A549 (cell line): ENCODE data around the gene CRACR2B. TPM values are rescaled to one million over a fixed set of nuclear protein-coding genes. Genes with fewer than 3 reads are reported as not detected.

Experiments used
- ATAC-seq, 2 experiments: fragments of 200-7000 bp in 1 of 2; fragments of >200 bp in 1 of 2; cut with Nextera tagmentation in 1 of 2; cut with Tn5 transposase in 1 of 2; 3 replicates each; pipeline versions ENCODE4 v1.8.0 to v1.9.1; 2018 to 2020; ENCODE audit warnings: mild to moderate bottlenecking in 1 of 2, moderate library complexity in 1 of 2
- CTCF ChIA-PET: fragments of 300-600 bp; sonication (Branson Sonifier 250); formaldehyde crosslinking; extraction: SDS; loops from one replicate; lab custom pipeline; 2021; ENCODE audit warnings: antibody characterized with exemption, inconsistent platforms; lab: Yijun Ruan, JAX
- POLR2A ChIA-PET: fragments of 350-600 bp; formaldehyde crosslinking; extraction: SDS; loops from one replicate; lab custom pipeline; 2021; ENCODE audit warnings: antibody characterized with exemption, inconsistent platforms; lab: Yijun Ruan, JAX
- DNase-seq, 2 experiments: peaks; one replicate each; pipeline versions ENCODE4 v3.0.0 to v3.0.0-alpha.2; 2011 to 2016; ENCODE audit warnings: low read depth in 1 of 2, low spot score in 1 of 2
- FAIRE-seq: peaks from 2 replicates; lab custom pipeline; 2011; peaks lifted over from hg19 to GRCh38; lab: Jason Lieb, UNC
- H3K27ac ChIP-seq, 2 experiments: fragments of >200 bp; sonication (Bioruptor Twin); formaldehyde crosslinking; 3 replicates each; pipeline ENCODE4 v1.5.1; 2016 to 2017
- H3K4me1 ChIP-seq: fragments of >200 bp; sonication (Bioruptor Twin); formaldehyde crosslinking; 3 replicates; pipeline ENCODE4 v1.6.1; 2016
- H3K4me2 ChIP-seq: fragments of >200 bp; sonication (Bioruptor Twin); formaldehyde crosslinking; 3 replicates; pipeline ENCODE4 v1.6.1; 2016
- H3K4me3 ChIP-seq: fragments of >200 bp; sonication (Bioruptor Twin); formaldehyde crosslinking; 3 replicates; pipeline ENCODE4 v1.5.1; 2016
- H3K9me3 ChIP-seq: fragments of >200 bp; sonication (Bioruptor Twin); formaldehyde crosslinking; 3 replicates; pipeline ENCODE4 v1.6.1; 2016
- BHLHE40 ChIP-seq: IDR thresholded peaks from 2 replicates; pipeline ENCODE4 v1.6.1; 2012; ENCODE audit warnings: low read depth, low read length, inconsistent platforms
- EHMT2 ChIP-seq: fragments of 200-600 bp; sonication (generic); IDR thresholded peaks from 2 replicates; pipeline ENCODE4 v1.6.1; 2016; ENCODE audit warnings: antibody characterized with exemption, low read depth, mild to moderate bottlenecking, moderate library complexity
- JUN ChIP-seq, 2 experiments: fragments of >200 bp; sonication (Bioruptor Twin); formaldehyde crosslinking; IDR thresholded peaks; 2 replicates in 1 of 2; 3 replicates in 1 of 2; pipeline ENCODE4 v1.6.1; 2016 to 2017
- POLR2AphosphoS2 ChIP-seq: conservative IDR thresholded peaks from 2 replicates; pipeline ENCODE4 v1.6.1; 2012; ENCODE audit warnings: low read length, improper control_type of control experiment, inconsistent platforms
- TFCP2L1 ChIP-seq: fragments of 250-450 bp; sonication (Bioruptor Pico); IDR thresholded peaks from 2 replicates; pipeline ENCODE4 v1.5.0; 2021; ENCODE audit warnings: mild to moderate bottlenecking
- TP53 ChIP-seq: fragments of 250-450 bp; sonication (Bioruptor Pico); IDR thresholded peaks from 2 replicates; pipeline ENCODE4 v1.5.0; 2021; ENCODE audit warnings: mild to moderate bottlenecking, moderate library complexity
- ZC3H11A ChIP-seq: fragments of 450-650 bp; IDR thresholded peaks from 2 replicates; pipeline ENCODE4 v1.6.1; 2014; ENCODE audit warnings: antibody characterized with exemption, mild to moderate bottlenecking
- ZFP36 ChIP-seq: fragments of 450-650 bp; IDR thresholded peaks from 2 replicates; pipeline ENCODE4 v1.6.1; 2014; ENCODE audit warnings: borderline replicate concordance; ENCODE audit not compliant: partially characterized antibody
- WGBS: methylation state at CpG from one replicate; pipeline ENCODE4 v1.1.6; 2017; ENCODE audit errors: missing lambda C conversion rate; 5-methylcytosine and 5-hydroxymethylcytosine counted together
- polyA plus RNA-seq, 4 experiments: library from polyadenylated mRNA; depleted of rRNA in 3 of 4; stranded (reverse); fragments of >200 nt; fragmentation: RNase III in 1 of 4; extraction: RNeasy Plus Mini Kit Qiagen cat#74134 plus additional on column Dnase treatment in 1 of 4; gene quantifications; 2 replicates in 3 of 4; 3 replicates in 1 of 4; pipeline ENCODE4 v1.2.3, GENCODE V29; 2011 to 2017
- TF ChIP-seq, protein P1 (sequence below): IDR thresholded peaks from 2 replicates; pipeline ENCODE4 v1.6.1; 2012
- TF ChIP-seq, protein P2 (sequence below): fragments of 250-450 bp; sonication (Bioruptor Pico); IDR thresholded peaks from 2 replicates; pipeline ENCODE4 v1.5.0; 2020; ENCODE audit warnings: low read depth, mild to moderate bottlenecking, moderate library complexity
- TF ChIP-seq, protein P3 (sequence below): fragments of 200-600 bp; sonication (generic); IDR thresholded peaks from 2 replicates; pipeline ENCODE4 v1.6.1; 2016; ENCODE audit warnings: antibody characterized with exemption, mild to moderate bottlenecking, moderate library complexity

Gene CRACR2B
- polyA plus RNA-seq, 2 of the 4 experiments (the other 2 are of a cell fraction) = 1.2 to 3.0 TPM

DNA sequence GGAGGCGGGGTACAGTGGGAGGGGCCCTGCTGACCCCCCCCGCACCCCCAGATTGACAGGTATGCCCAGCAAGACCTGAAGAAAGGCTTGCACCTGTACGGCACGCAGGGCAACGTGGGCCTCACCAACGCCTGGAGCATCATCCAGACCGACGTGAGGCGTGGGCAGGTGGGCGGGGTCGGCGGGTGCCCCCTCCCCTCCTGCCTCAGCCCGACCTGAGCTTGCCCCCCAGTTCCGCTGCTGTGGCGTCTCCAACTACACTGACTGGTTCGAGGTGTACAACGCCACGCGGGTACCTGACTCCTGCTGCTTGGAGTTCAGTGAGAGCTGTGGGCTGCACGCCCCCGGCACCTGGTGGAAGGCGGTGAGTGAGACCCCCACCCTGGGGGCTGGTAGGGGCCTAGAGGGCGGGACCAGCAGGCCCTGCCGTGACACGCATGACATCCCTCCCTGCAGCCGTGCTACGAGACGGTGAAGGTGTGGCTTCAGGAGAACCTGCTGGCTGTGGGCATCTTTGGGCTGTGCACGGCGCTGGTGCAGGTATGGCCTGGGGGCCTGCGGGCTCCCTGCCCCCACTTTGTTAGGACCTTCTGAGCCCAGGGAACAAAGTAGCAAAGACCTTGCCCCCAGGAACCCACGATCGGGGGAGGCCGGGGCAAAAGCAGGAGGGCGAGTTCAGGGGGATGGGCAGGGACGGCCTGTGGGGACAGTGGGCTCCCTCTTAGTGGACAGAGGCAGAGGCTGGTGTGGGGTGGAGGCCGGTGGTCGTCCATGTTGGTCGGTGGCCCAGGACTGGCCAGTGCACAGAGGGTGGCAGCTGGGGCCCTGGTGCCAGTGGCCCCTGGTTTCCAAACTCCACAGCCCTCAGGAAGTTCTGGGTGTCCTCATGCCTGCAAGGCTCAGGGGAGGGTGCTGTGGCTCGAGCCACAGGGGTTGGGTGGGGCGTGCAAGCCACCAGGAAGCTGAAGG is 38.0 kb downstream of the CRACR2B start:
- H3K9me3 ChIP-seq = no peaks in the 10 kb centered on the region
- ChIA-PET CTCF (interaction anchor here (0.8 to 5.2 kb wide), 5 partner anchors 8 to 185 kb away, joined by 3 to 25 read pairs (median 10); partner anchors contain the start of gene AP2A2), POLR2A (no interaction called here)
- TF ChIP-seq, protein P1, sequence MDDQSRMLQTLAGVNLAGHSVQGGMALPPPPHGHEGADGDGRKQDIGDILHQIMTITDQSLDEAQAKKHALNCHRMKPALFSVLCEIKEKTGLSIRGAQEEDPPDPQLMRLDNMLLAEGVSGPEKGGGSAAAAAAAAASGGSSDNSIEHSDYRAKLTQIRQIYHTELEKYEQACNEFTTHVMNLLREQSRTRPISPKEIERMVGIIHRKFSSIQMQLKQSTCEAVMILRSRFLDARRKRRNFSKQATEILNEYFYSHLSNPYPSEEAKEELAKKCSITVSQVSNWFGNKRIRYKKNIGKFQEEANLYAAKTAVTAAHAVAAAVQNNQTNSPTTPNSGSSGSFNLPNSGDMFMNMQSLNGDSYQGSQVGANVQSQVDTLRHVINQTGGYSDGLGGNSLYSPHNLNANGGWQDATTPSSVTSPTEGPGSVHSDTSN = peak; percentile 17; the same call in 1 of the 2 replicates
- TF ChIP-seq JUN (IDR thresholded peaks at IDR 0.05) = peak in 1 of 2 experiments; percentile 18; a peak in 1 of 5 replicates
- TF ChIP-seq EHMT2 = no peak
- ATAC-seq (peak in 1 of 2 experiments; percentile 0; a peak in 1 of 6 replicates), DNase-seq (no peak), FAIRE-seq (no peak)
- no peak overlapping the region for H3K4me2 ChIP-seq
- peaks cover 38% of the 10 kb centered on the region; the same call in 2 of the 3 replicates for H3K4me1 ChIP-seq
- no peak overlapping the region for H3K4me3 ChIP-seq
- H3K27ac ChIP-seq = peak overlapping the region in 1 of 2 experiments; percentile 24; a peak in 1 of 6 replicates
- WGBS = 75% methylated on average over 26 of the region's 41 CpGs

DNA sequence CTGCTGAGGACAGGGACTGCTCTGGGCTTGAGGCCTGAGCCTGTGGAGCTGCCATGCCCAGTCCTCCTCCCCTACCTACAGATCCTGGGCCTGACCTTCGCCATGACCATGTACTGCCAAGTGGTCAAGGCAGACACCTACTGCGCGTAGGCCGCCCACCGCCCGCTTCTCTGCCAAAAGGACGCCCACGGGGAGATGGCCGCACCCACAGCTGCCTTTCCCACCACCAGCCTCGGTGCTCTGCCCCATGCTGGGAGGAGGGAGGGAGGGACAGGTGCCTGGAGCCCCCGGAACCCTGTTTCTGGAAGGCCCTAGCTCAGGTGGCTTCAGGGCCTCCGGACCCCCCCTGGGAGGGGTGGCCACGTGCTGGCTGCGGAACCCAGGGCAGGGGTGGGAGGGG is 38.8 kb downstream of the CRACR2B start:
- peak; percentile 16; the same call in 1 of the 2 replicates for TF ChIP-seq TFCP2L1 (CRISPR knock-in tag)
- no peak; the same call in 1 of the 2 replicates for TF ChIP-seq POLR2AphosphoS2
- TF ChIP-seq, protein P1 = 0 out of 2 replicates have a peak, but pooled peaks have one; percentile 3
- TF ChIP-seq, protein P2, sequence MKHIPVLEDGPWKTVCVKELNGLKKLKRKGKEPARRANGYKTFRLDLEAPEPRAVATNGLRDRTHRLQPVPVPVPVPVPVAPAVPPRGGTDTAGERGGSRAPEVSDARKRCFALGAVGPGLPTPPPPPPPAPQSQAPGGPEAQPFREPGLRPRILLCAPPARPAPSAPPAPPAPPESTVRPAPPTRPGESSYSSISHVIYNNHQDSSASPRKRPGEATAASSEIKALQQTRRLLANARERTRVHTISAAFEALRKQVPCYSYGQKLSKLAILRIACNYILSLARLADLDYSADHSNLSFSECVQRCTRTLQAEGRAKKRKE (CRISPR knock-in tag) = no peak
- no peak for TF ChIP-seq ZFP36
- TF ChIP-seq ZC3H11A = no peak
- TF ChIP-seq TP53 (CRISPR knock-in tag) = no peak
- TF ChIP-seq, protein P3, sequence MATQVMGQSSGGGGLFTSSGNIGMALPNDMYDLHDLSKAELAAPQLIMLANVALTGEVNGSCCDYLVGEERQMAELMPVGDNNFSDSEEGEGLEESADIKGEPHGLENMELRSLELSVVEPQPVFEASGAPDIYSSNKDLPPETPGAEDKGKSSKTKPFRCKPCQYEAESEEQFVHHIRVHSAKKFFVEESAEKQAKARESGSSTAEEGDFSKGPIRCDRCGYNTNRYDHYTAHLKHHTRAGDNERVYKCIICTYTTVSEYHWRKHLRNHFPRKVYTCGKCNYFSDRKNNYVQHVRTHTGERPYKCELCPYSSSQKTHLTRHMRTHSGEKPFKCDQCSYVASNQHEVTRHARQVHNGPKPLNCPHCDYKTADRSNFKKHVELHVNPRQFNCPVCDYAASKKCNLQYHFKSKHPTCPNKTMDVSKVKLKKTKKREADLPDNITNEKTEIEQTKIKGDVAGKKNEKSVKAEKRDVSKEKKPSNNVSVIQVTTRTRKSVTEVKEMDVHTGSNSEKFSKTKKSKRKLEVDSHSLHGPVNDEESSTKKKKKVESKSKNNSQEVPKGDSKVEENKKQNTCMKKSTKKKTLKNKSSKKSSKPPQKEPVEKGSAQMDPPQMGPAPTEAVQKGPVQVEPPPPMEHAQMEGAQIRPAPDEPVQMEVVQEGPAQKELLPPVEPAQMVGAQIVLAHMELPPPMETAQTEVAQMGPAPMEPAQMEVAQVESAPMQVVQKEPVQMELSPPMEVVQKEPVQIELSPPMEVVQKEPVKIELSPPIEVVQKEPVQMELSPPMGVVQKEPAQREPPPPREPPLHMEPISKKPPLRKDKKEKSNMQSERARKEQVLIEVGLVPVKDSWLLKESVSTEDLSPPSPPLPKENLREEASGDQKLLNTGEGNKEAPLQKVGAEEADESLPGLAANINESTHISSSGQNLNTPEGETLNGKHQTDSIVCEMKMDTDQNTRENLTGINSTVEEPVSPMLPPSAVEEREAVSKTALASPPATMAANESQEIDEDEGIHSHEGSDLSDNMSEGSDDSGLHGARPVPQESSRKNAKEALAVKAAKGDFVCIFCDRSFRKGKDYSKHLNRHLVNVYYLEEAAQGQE = no peak
- TF ChIP-seq BHLHE40 = no peak
- TF ChIP-seq, all 56 proteins: peak for 2
- Histone ChIP-seq H3K4me2 (no peak overlapping the region), H3K4me1 (peaks cover 38% of the 10 kb centered on the region; the same call in 2 of the 3 replicates), H3K4me3 (no peak overlapping the region), H3K27ac (peak overlapping the region in 1 of 2 experiments; percentile 24; a peak in 2 of 6 replicates), H3K9me3 (no peaks in the 10 kb centered on the region)
- no peak for FAIRE-seq
- ChIA-PET POLR2A (no interaction called here), CTCF (interaction anchor here (1.5 to 5.2 kb wide), 4 partner anchors 11 to 184 kb away, joined by 6 to 25 read pairs (median 14); partner anchors contain the start of gene AP2A2)
- WGBS = 88% methylated on average over 10 of the region's 14 CpGs
- ATAC-seq = peak; percentile 1; a peak in 1 of 6 replicates
- DNase-seq = no peak
